ENCODE results near the gene ACP4.

The ACP4 gene

GRCh38 chr19:50817941-50818858 lies 28.0 kb downstream of the ACP4 start:
- H3K4me3 ChIP-seq (ENCODE audit: low read depth, low read length) = peak overlapping the region; percentile 29; the same call in 1 of the 2 replicates

GRCh38 chr19:50818859-50819472 lies 28.8 kb downstream of the ACP4 start:
- TF ChIP-seq CTCF (IDR thresholded peaks at IDR 0.05; ENCODE audit: low read depth, low read length) = no peak
- no peak overlapping the region for H3K4me3 ChIP-seq (ENCODE audit: low read depth, low read length)

More at GRCh38 chr19:50817941-50818858, 28.0 kb downstream of the ACP4 start:
- no peak for TF ChIP-seq CTCF (IDR thresholded peaks at IDR 0.05; ENCODE audit: low read depth, low read length)

GRCh38 chr19:50819636-50820035 lies 29.4 kb downstream of the ACP4 start:
- H3K4me3 ChIP-seq (ENCODE audit: low read depth, low read length) = no peak overlapping the region
- TF ChIP-seq CTCF (IDR thresholded peaks at IDR 0.05; ENCODE audit: low read depth, low read length) = no peak

GRCh38 chr19:50820086-50820485 lies 29.9 kb downstream of the ACP4 start:
- H3K4me3 ChIP-seq (ENCODE audit: low read depth, low read length) = no peak overlapping the region
- no peak for TF ChIP-seq CTCF (IDR thresholded peaks at IDR 0.05; ENCODE audit: low read depth, low read length)

GRCh38 chr19:50820549-50821247 lies 30.5 kb downstream of the ACP4 start:
- TF ChIP-seq CTCF (IDR thresholded peaks at IDR 0.05; ENCODE audit: low read depth, low read length) = no peak
- H3K4me3 ChIP-seq (ENCODE audit: low read depth, low read length) = no peak overlapping the region

GRCh38 chr19:50821248-50821612 lies 31.0 kb downstream of the ACP4 start:
- TF ChIP-seq CTCF (IDR thresholded peaks at IDR 0.05; ENCODE audit: low read depth, low read length) = no peak
- H3K4me3 ChIP-seq (ENCODE audit: low read depth, low read length) = no peak overlapping the region

Measured in WI38 (cell line).